ENCODE results near the gene RHOT2. TPM values are rescaled to one million over a fixed set of nuclear protein-coding genes. Genes with fewer than 3 reads are reported as not detected.

RHOT2 gene
- total RNA-seq, 4 donors from 2014 or later, result 36.1 to 86.7 (median 58.7) TPM

DNA sequence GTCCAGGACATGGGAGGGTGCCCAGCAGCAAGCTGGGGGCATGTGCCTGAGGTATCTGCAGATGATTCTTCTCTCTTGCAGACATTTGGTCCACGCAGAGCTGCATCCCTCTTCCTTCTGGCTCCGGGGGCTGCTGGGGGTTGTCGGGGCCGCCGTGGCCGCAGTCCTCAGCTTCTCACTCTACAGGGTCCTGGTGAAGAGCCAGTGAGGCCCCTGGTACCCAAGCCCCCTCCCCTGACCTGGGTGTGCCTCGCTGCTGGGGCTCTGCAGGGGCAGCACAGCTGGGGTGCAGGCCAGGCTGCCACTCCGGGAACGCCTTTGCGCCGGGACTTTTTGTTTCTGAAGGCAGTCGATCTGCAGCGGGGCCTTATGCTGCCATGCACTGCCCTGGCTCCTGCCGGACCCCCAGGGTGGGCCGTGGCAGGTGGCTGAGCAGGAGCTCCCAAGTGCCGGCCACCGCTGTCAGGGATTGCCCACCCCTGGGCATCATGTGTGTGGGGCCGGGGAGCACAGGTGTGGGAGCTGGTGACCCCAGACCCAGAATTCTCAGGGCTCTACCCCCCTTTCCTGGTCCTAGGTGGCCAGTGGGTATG lies 5.6 kb downstream of the RHOT2 start:
- intact Hi-C loops (cut with DNase I; ENCODE audit: low total_unique reads), result no loop called here
- no peak for DNase-seq (ENCODE audit: low spot score in 2 of 2)
- TF ChIP-seq, protein P1, sequence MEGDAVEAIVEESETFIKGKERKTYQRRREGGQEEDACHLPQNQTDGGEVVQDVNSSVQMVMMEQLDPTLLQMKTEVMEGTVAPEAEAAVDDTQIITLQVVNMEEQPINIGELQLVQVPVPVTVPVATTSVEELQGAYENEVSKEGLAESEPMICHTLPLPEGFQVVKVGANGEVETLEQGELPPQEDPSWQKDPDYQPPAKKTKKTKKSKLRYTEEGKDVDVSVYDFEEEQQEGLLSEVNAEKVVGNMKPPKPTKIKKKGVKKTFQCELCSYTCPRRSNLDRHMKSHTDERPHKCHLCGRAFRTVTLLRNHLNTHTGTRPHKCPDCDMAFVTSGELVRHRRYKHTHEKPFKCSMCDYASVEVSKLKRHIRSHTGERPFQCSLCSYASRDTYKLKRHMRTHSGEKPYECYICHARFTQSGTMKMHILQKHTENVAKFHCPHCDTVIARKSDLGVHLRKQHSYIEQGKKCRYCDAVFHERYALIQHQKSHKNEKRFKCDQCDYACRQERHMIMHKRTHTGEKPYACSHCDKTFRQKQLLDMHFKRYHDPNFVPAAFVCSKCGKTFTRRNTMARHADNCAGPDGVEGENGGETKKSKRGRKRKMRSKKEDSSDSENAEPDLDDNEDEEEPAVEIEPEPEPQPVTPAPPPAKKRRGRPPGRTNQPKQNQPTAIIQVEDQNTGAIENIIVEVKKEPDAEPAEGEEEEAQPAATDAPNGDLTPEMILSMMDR (IDR thresholded peaks at IDR 0.05), result no peak
- no peak for TF ChIP-seq POLR2A (IDR thresholded peaks at IDR 0.05)
- H3K4me3 ChIP-seq (ENCODE audit: low read depth, poor library complexity, severe bottlenecking), result no peak overlapping the region
- 86 to 89% methylated on average over 18 of the region's 18 CpGs for WGBS, 2 donors

GRCh38 chr16:674214-674881 lies 6.4 kb downstream of the RHOT2 start:
- intact Hi-C loops (cut with DNase I; ENCODE audit: low total_unique reads), result no loop called here
- DNase-seq (ENCODE audit: low spot score in 2 of 2), result no peak

GRCh38 chr16:674968-675883 lies 7.3 kb downstream of the RHOT2 start, which contains the start of gene RHBDL1:
RHBDL1 (plus strand) TSS chr16:675671; CDS start chr16:675791, 120 bp downstream.
- 10 to 11% methylated on average over 33 to 37 of the region's 73 CpGs for WGBS, 2 donors
- H3K4me3 ChIP-seq (ENCODE audit: low read depth, poor library complexity, severe bottlenecking), result no peak within 1 kb of the TSS
- intact Hi-C loops (cut with DNase I; ENCODE audit: low total_unique reads), result no loop called here
- TF ChIP-seq POLR2A (IDR thresholded peaks at IDR 0.05), result no peak
- TF ChIP-seq, protein P1 (IDR thresholded peaks at IDR 0.05), result no peak
- no peak for DNase-seq (ENCODE audit: low spot score in 2 of 2)

More at GRCh38 chr16:674214-674881, 6.4 kb downstream of the RHOT2 start:
- H3K4me3 ChIP-seq (ENCODE audit: low read depth, poor library complexity, severe bottlenecking), result no peak overlapping the region
- 79 to 97% methylated on average over 13 to 20 of the region's 22 CpGs for WGBS, 2 donors
- no peak for TF ChIP-seq POLR2A (IDR thresholded peaks at IDR 0.05)
- TF ChIP-seq, protein P1 (IDR thresholded peaks at IDR 0.05), result no peak

GRCh38 chr16:675884-676564 lies 8.1 kb downstream of the RHOT2 start:
- 49 to 54% methylated on average over 6 to 22 of the region's 25 CpGs for WGBS, 2 donors
- intact Hi-C loops (cut with DNase I; ENCODE audit: low total_unique reads), result no loop called here
- no peak for TF ChIP-seq POLR2A (IDR thresholded peaks at IDR 0.05)
- no peak overlapping the region for H3K4me3 ChIP-seq (ENCODE audit: low read depth, poor library complexity, severe bottlenecking)
- DNase-seq (ENCODE audit: low spot score in 2 of 2), result no peak

DNA sequence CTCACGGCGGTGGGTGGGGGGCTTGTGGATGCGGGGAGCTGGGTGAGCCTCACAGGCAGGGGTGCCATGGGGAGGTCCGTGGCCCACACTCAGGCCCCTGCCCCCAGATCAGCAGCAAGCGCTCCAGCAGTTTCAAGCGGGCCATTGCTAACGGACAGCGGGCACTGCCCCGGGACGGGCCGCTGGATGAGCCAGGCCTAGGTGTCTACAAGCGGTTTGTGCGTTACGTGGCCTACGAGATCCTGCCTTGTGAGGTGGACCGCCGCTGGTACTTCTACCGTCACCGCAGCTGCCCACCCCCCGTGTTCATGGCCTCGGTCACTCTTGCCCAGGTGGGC lies 8.6 kb downstream of the RHOT2 start:
- intact Hi-C loops (cut with DNase I; ENCODE audit: low total_unique reads), result no loop called here
- DNase-seq (ENCODE audit: low spot score in 2 of 2), result no peak
- TF ChIP-seq, protein P1 (IDR thresholded peaks at IDR 0.05), result no peak
- no peak for TF ChIP-seq POLR2A (IDR thresholded peaks at IDR 0.05)
- WGBS, 2 donors, result 46 to 81% methylated on average over 19 to 20 of the region's 21 CpGs
- H3K4me3 ChIP-seq (ENCODE audit: low read depth, poor library complexity, severe bottlenecking), result no peak overlapping the region

Data from lower leg skin (tissue), 4 donors.